HCT116 (cell line): Measurements from ENCODE around the gene RPS6KA2.

Experiments
- ATF3 ChIP-seq: IDR thresholded peaks from 2 replicates; pipeline ENCODE4 v1.6.1; 2012
- CTCF ChIP-seq, 3 experiments: fragments of 200-600 bp in 1 of 3; sonication (generic) in 1 of 3; IDR thresholded peaks in 2 of 3; conservative IDR thresholded peaks in 1 of 3; 2 replicates each; pipeline ENCODE4 v1.5.1; 2012 to 2017; ENCODE audit warnings: low read depth in 2 of 3, low read length in 2 of 3, antibody characterized with exemption in 1 of 3, borderline replicate concordance in 1 of 3, control low read depth in 1 of 3, mild to moderate bottlenecking in 1 of 3, mixed read lengths in 1 of 3, mixed run types in 1 of 3, moderate library complexity in 1 of 3; ENCODE audit not compliant: insufficient read depth in 1 of 3
- EZH2 ChIP-seq: fragments of 200-600 bp; sonication (generic); IDR thresholded peaks from 2 replicates; pipeline ENCODE4 v1.6.1; 2017; ENCODE audit warnings: antibody characterized with exemption, mixed run types
- EZH2phosphoT487 ChIP-seq: fragments of 200-600 bp; IDR thresholded peaks from 2 replicates; pipeline ENCODE4 v1.6.1; 2018; ENCODE audit warnings: antibody characterized with exemption, borderline replicate concordance
- POLR2A ChIP-seq: IDR thresholded peaks from 2 replicates; pipeline ENCODE4 v1.7.0; 2011; ENCODE audit warnings: borderline replicate concordance; ENCODE audit not compliant: insufficient read depth, insufficient read length; ENCODE audit errors: extremely low read depth
- POLR2AphosphoS5 ChIP-seq: IDR thresholded peaks from 2 replicates; pipeline ENCODE4 v1.6.1; 2011; ENCODE audit warnings: mild to moderate bottlenecking, low read depth, low read length, moderate library complexity
- REST ChIP-seq: IDR thresholded peaks from 2 replicates; pipeline ENCODE4 v1.6.1; 2012; ENCODE audit warnings: low read depth
- ZNF274 ChIP-seq: fragments of 200-500 bp; sonication (Bioruptor generic); IDR thresholded peaks from 2 replicates; pipeline ENCODE4 v1.6.1; 2014; ENCODE audit warnings: mild to moderate bottlenecking, low read depth, low read length, inconsistent platforms

- TF ChIP-seq CTCF (IDR thresholded peaks at IDR 0.05 in 2 of 3, conservative IDR thresholded peaks at IDR 0.05 in 1 of 3; ENCODE audit: borderline replicate concordance in 1 of 3, insufficient read depth in 1 of 3, low read depth in 2 of 3, low read length in 2 of 3) (no peak), POLR2AphosphoS5 (no peak), ZNF274 (no peak), EZH2 (no peak), EZH2phosphoT487 (no peak), POLR2A (no peak), ATF3 (no peak), REST (no peak)
Observed at GRCh38 chr6:166449641-166450040, 177.4 kb downstream of the RPS6KA2 start.
